ENCODE measurements around the gene TMEM200C.

TMEM200C gene

DNA sequence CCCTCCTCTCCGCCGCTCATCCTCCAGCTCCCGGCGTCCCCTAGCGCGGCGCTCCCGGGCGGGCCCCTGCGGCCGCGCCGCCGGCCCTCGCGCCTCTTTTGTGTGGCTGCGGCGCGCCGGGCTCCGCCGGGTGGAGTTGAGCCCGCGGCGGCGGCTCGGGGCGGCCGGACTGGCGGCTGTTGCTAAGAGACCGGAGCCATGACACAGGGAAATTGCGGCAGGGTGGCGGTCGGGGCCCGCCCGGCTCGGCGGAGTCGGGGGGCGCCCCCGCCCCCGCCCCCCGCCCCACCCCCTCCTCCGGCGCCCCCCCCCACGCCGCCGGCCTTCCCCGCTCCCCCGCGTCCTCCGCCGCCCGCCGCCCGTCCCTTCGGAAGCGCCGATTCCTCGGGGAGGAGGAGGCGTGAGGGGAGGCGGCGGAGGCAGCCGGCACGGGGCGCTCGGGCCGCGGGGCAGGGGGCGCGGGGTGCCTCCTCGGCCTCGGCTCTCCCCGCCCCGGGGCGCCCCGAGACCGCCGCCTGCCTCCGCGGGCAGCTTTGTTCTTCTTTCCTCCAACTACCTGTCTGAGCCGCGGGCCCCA, at the start of gene TMEM200C:
TMEM200C (minus strand) TSS at position 224 of the 577 bp plus-strand sequence. CDS start 3,459 bp downstream, outside the sequence.
- no peak for DNase-seq

DNA sequence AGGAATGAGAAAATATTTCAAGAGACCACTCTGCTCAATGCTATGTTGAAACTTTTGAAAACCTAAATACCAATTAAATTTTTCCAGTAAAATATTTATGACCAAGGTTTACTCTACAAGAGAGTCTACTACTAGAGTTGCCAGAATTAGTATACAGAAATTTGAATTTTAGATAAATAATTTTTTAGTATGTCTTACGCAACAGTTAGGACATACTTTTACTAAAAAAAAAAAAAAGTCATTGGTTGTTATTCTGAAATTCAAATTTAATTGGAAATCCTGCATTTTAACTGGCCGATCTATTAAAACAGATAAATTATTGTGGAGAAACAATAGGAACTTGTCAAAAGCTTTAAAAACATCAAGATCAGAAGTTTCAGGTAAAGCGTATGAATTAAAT, 49.1 kb upstream of the TMEM200C start:
- no peak for DNase-seq

DNA sequence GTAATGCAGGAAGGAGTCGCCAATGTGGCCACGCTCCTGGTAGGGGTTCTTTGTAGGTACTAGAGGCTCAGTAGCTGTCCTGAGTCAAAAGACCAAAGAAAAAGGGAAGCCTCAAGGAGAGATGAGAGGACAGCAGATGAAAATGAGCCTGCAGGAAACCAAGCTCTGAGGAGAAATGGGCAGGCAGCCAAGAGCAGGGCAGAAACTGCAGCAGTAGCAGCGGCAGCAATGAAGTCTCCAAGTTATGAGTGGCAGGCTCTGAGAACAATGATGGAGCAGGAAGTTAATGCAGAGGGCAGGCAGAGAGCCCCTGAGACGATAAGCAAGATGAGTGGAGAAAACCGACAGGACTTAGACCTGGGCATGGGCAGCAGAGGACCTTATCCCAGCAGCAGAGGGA, 48.2 kb upstream of the TMEM200C start:
- DNase-seq: no peak

DNA sequence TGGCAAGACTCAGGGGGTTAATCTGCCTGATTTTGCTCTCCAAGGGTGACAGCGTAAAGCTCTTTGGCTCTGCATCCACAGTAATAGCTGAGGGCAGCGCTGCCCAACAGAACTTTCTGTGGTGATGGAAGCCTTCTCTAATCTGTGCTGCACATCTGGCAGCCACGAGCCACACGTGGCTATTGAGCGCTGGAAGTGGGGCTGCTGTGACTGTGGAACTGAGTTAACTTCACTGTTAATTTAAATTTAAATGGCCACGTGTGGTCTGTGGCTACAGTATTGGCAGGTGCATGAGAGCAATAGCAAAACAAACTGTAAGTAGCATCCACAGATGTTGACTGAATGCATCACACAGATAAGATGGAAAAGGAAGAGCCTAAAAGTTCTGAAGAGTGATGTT, 47.3 kb upstream of the TMEM200C start:
- DNase-seq: no peak

DNA sequence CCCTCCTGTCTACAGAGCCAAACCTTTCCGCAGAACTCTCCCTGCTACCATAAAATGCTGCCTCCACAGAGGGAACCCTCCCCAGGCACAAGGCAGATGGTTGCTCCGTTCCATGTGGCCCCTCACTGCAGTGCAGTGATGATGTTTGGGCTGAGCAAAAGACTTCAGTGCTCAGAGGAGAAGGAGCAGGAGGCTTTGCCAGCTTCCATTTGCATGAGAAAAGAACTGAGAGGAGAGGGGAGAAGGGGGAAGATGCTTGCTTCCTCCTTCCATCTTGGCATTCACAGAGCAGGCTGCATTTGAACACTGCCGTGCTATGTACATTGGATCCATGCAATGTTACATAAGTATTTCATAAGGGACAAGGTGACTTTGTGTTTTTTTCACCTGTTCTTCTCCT, 46.6 kb upstream of the TMEM200C start:
- no peak for DNase-seq

DNA sequence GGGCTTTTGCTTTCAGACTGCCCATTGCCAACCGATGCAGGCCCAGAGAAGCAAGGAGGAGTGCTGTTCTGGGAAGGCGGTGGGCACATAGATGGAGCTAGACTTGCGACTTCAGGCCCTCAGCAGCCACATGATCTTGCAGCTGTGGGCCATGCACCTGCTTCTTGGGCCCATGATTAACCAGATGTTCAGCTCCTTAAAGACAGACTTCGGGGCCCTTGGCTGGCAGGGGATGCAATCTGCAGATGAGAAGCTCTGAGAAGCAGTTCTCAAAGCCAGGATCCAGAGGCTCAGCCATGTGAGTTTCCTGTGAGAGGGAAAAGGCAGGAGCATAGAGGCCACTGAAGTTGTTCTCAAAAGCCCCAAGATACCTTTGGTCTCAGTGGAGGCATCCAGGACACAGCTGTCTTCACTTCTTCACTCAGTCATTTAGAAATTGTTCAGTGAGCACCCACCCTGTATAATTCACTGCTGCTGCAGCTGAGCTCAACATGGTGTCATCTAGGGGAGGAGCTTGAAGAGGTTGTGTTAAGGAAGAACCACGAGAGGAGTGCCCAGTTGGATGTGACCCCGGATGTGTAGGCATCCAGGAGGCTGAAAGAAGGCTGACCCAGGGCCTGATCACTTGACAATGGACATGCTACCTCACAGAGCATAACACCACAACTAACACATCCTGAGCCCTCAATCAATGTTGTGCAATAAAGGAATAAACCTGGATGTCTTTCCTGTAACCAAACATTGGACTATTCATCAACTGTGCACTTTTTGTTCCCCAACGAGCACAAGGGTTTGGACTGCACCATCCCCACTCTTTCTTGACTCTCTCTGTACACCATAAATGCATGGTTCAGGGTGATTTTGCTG, 44.7 kb upstream of the TMEM200C start:
- DNase-seq: no peak

DNA sequence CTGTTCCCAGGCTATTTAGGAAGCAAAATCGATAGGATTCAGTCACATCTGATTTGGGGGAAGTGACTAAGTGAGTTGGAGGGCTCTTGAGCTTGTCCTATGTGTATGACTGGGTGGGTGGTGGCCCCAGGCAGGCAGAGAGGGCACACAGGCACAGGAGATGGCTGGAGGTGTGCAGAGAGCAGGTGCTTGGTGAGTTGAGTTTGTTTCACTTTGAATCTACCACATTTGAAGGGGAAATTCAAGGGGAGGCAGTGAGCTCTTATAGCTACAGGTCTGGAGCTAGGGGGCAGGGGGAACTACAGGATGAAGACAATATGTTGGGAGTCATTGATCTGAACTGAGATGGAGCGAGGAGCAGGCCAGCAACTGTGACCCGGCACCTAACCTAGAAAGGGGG, 42.5 kb upstream of the TMEM200C start:
- no peak for DNase-seq

DNA sequence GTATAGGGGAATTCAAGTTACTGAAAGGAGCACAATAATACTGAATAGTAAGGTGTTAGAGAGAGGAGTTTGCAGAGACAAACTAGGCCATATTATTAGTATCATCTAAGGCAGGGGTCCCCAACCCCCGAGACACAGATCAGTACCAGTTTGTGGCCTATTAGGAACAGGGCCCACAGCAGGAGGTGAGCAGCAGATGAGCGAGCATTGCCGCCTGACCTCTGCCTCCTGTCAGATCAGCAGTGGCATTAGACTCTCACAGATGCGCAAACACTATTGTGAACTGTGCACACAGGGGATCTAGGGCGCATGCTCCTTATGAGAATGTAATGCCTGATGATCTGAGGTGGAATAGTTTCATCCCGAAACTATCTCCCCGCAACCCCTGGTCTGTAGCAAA, 41.8 kb upstream of the TMEM200C start:
- DNase-seq: no peak

DNA sequence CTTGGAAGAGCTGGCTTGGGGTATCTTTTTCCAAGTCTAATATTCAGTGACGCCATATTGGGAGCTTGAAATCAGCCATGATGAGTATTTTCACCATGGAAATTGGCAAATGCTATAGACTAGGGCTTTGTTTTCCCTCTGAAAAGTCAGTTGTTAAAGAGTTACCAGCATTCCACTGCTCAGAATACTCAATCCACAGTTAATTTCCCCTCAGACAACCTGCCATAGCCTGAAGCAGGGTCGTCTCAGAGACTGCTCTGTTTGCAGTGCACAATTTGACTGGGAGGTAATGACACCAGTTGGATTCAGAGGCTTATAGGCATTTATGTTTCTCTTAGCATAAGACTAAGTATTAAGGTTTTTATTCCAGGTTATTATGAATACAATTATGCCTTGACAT, 35.5 kb upstream of the TMEM200C start:
- no peak for DNase-seq

DNA sequence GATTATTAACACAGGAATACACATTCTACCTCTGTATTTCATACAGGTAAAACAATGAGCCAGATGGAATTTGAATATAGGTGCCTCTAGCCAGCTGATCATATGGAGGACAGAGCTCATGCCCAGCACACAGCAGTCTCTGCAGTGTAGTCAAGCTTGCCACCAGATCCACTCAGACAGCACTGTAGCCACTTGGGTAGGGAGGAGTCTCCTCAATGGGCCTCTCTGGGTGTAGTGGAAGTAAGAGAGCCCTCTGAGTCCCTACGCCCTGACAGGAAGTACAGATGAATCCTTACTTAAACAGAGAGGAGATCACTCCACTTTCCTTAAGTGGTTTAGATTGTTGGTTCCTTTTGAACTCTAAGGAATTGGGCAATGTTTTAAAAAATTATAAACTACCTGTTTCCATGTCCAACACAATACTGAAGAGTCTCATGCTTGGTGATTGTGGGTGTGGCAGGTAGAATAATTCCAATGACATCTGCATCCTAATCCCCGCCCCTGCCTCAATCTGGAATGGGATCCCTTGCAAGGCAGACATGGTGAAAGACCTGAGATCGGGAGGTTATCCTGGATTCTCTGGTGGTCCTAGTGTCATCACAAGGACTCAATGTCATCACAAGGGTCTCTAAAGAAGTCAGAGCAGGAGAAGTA, 23.0 kb upstream of the TMEM200C start:
- DNase-seq: no peak

DNA sequence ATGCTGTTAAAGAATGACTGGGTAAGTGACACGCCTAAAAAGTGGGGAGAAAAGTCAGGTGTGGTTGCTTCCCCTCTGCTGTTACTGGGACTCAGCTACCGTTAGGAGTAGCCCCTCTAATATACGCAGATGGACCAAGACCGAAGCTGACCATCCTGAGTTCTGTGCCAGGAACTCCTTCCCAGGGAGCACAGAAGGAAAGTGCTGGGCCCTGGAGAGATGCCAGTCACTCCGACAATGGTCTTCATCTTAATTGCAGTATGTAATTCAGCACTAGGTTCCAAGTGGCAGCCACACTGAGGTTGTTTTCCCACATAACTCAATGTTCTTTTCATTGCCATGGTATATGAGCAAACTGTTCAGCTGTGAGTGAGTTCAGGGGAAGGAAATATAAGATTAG, 19.6 kb upstream of the TMEM200C start:
- no peak for DNase-seq

DNA sequence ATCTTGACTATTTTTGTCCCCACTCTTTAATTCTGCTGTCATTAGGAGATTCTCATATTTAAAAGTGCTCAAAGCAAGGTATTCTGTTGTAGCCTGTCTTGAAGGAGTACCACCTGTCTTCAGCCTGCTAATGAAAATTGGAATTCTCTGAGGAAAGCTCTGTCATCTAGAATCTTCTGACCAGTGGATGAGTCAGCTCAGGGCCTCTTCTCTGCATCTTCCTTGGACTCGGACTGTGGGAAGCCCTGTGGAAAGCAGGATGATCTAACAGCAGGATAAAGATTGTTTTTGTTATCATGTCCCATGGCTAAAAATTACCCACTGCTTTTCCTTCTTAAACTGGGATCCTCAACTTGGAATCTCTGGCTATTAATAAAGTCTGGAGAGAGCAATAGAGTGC, 18.7 kb upstream of the TMEM200C start:
- DNase-seq: no peak

DNA sequence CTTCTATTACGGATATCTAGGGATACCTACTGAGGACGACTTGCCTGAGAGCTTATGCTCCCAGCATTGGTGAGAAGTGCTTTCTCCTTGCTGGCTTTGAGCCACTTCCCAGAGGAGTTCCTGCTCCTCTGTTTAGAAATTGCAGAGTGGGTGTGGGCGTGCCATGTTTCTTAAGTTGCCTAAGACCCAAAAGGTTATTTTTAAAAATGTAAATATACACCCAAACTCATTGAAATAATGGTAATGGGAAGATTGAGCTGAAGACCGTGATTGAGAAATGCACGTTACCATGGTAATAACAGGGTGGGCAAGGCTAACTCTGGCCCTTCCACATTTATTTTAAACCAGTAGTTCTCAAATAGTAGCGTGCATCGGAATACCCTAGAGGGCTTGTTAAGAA, 17.2 kb upstream of the TMEM200C start:
- DNase-seq: no peak

DNA sequence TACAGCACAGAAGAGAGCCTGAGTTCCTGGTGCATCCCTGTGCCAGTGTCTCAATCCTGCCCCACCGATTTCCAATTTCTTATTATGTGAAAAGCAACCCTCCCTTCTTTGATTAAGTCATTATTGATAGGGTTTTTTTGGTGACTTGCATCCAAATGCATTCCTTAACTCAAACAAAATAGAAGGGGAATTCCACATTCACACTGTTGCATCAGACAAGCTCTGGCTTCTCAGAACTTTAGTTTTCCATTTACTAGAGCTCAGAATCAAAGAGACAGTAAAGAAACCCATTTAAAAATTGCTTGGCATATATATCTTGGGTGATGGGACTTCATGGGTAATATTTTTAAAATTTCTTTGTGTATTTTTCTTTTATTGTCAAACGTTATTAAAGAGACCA, 13.8 kb upstream of the TMEM200C start:
- no peak for DNase-seq

DNA sequence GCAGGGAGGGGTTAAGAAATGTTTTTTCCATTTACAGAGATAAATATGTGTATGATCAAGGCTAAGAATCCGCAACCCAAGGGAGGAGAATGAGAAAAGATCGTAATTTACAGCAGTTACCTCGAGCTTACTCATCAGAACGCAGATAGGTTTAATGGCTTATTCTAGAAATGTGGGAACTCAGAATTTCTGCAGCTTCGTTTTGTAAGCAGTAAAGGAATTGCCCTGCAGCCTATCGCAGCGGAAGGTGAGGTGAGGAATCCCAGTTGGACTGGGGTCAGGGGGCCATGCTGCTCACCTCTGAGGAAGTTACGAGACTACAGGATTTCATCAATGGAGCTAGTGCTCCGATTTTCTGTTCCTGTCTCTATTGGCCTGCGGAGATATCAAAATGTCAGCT, 8.1 kb upstream of the TMEM200C start:
- no peak for DNase-seq

DNA sequence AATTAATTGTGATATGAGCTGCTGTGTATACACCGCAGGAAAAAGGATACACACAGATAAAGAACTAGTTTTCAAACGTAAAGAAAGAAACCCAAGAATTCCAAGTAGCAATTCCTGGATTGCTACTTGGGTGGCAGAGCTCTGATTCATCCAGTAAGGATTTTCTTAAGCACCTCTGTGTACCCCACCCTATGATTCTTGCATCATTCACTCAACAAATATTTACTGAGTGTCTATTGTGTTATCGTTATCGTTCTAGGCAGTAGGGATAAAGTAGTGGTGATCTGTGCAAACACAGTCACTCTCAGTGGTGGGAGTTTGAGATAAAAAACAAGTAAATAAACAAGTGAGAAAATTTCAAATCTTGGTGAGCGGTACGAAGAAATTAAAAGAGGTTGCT, 4.9 kb upstream of the TMEM200C start:
- DNase-seq: no peak

DNA sequence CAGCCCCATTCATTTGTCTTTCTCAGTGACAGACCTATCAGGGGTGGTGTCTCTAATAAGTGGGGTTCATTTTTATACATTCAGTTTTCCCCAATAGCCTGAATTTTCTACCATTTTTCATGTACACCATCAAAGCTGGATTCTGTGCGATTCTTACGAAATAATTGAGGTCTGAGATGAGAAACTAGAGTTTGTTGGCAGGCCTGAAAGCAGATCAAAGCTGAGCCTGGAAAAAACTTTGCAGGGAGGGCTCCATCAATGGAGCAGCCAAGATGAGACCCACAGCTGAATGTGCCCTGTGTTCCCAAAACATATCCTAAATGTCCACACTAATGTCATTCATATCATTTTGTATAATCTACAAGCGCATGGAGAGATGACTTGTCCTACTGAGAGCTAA, 4.5 kb upstream of the TMEM200C start:
- no peak for DNase-seq

DNA sequence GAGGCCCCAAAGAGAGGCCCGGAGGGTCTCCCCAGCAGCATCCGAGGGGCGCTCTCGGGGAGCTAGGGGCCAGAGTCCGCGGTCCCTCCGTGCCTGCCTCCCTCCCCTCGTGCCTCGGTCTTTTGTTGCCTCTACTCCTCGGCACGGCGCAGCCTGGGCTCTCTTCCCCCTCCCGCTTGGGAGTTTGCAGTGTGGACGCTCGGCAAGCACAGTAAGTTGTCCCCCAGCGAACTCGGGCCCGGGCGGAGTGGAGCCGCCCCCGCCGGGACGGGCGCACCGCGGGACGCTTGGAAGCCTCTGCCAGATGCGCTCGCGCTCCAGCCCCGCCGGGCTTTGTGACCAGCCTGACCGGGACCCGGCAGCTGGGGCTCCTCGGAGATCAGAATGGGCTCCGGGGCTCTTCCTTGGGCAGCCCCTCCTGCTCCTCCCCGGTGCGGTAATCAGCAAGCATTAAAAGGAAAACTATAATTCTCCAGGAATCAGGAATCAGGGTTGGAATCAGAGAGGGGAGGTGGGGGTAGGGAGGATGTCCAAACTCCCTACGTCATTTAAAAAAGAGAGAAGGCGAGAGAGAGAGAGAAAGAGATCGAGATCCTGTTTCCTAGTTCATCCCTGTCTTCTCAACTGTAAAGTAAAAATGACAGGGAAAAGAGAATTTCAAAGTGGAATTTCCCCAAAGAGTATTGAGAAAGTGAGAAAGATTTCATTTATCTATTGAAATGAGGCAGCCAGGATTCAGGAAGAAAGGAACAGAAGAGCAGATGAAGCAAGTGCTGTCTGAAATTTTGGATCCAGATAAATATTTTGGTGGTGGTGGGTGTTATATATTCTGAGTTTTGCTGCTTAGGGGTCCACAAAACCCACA, 786 bp upstream of the TMEM200C start:
- no peak for DNase-seq

DNA sequence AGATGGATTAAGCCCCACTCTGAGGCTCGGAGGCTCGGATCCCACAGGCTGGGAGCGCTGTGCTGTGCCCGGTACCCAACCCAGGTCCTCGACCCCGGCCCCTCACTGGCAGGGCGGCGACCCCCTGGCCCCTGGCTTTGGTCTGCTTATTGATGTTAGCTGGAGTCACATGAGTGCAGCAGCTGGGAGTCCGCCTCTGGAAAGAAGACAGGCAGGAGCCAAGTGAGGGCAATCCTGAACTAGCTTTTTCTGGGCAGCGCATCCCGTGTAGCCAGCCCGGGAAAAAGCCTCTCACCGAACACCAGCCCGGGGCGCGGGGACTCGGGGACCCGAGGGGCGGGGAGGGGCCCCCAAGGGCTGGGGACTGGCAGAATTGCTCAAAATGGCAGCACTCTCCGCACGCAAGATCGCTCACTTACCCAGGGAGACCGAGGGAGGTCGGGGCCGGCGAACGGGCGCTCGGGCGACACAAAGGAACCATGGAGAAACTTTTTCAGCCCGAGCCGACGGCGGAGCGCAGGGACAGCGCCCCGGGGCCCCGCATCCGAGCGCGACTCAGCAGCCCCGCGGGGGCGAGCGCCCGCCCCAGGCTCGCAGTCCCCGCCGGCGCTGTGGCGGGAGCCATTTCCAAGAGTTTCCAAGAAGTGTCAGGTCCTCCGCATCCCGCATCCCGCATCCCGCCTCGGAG, 567 bp downstream of the TMEM200C start:
- DNase-seq: no peak

DNA sequence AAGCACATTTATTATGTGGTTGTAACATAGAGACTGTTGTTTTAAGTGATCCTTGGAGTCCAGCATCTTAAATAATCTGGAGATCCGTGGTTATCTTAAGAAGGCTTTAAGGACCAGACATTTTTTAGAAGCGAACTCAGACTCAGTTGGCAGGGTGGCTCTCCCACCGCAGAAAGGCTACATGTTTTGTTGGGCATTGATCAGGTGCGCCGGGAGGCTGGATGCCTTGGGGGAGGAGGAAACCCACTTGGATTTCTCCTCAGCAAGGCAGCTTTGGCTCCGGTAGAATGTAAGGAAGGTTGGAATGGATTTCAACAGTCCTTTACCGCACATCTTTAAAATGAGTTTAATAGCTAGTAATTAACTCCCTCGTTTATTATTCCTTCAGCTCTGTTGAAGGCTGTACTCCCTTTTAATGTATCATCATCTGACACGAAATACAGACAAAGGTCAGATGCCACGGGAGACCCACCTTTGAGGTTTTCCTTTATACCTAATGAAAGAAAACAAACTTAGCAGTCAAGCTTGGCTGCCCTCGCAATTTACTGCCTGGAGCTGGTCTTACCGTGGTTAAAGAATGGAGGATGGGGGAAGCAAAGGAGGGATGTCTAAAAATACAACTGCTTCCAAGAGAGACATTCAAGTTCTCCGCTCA, 1.2 kb downstream of the TMEM200C start:
- DNase-seq: no peak

DNA sequence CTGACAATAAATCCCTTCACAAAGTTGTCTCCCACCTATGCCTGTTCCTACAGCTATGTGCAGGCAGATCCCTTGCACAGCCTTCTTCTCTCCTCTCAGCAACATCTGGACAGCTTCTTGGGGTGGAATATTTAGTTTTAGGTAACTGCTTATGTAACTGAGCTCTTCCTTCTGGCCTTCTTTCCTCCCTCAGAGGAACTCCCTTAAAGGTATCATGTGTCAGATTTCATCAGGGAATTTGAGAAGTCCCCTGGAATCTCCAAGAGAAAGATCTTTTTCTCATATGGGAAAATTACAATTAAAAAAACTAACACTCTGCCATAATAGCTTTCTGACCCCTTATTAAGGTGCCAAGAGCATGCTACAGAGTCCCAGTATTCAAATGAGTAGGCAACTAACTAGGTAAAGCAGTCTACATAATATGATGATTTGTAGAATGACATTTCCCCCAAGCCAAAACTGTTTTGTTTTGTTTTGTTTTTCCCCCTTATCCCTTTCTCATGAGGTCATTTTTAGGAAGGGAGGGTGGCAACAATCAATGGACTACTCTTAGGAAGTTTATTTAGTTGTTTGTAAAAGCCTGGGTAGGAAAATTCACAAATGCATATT, 2.4 kb downstream of the TMEM200C start:
- no peak for DNase-seq

DNA sequence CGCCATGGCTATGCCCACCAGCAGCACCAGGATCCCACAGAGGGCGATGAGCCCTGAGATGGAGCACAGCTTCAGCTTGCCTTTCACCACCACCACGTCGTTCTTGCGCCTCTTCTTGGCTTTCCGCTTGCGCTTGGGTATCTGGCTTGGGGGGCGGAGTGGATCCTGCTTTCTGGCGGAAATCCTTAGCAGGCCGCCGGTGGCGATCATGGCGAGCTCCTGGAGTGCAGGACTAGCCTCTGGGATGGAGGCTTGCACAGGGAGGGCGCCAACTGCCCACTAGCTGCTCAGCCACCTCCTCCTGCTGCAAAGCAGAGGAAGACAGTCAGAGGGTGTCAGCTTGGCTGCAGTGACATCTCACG, 3.5 kb downstream of the TMEM200C start:
- no peak for DNase-seq
